K562 (cell line): ENCODE results near the gene TTC9C. TPM values are rescaled to one million over a fixed set of nuclear protein-coding genes. Genes with fewer than 3 reads are reported as not detected.

Experiments
- ARID1B ChIP-seq: fragments of 450-650 bp; IDR thresholded peaks from 2 replicates; pipeline ENCODE4 v1.6.1; 2016; ENCODE audit warnings: antibody characterized with exemption, mild to moderate bottlenecking, inconsistent platforms
- EHMT2 ChIP-seq: fragments of 450-650 bp; IDR thresholded peaks from 2 replicates; pipeline ENCODE4 v1.6.1; 2018; ENCODE audit warnings: antibody characterized with exemption
- HDAC6 ChIP-seq: IDR thresholded peaks from 2 replicates; pipeline ENCODE4 v1.6.1; 2012; ENCODE audit warnings: low read depth, mild to moderate bottlenecking, control low read depth, inconsistent platforms, low read length, moderate library complexity
- HMGN3 ChIP-seq: IDR thresholded peaks from 2 replicates; pipeline ENCODE4 v1.6.1; 2011; ENCODE audit warnings: borderline replicate concordance, low read depth, mild to moderate bottlenecking, mixed read lengths, low read length; ENCODE audit not compliant: insufficient read length; ENCODE audit errors: extremely low read depth
- HNRNPK ChIP-seq: fragments of 200-400 bp; formaldehyde crosslinking; IDR thresholded peaks from one replicate; pipeline ENCODE4 v1.6.1; 2018; ENCODE audit warnings: mild to moderate bottlenecking, low read depth, low read length; ENCODE audit not compliant: poor library complexity, severe bottlenecking
- KAT2B ChIP-seq: IDR thresholded peaks from one replicate; pipeline ENCODE4 v1.6.1; 2012; ENCODE audit warnings: low read depth, mild to moderate bottlenecking, control low read depth, inconsistent platforms, low read length, moderate library complexity
- MEIS2 ChIP-seq: fragments of 450-650 bp; IDR thresholded peaks from 2 replicates; pipeline ENCODE4 v1.6.1; 2014; ENCODE audit warnings: mild to moderate bottlenecking; ENCODE audit not compliant: partially characterized antibody
- PHF21A ChIP-seq: fragments of 450-650 bp; IDR thresholded peaks from 2 replicates; pipeline ENCODE4 v1.6.1; 2017; ENCODE audit warnings: low read depth, borderline replicate concordance
- PML ChIP-seq: IDR thresholded peaks from 2 replicates; pipeline ENCODE4 v1.6.1; 2012; ENCODE audit warnings: low read length, inconsistent platforms
- RAD51 ChIP-seq: fragments of 450-650 bp; IDR thresholded peaks from 2 replicates; pipeline ENCODE4 v1.7.1; 2016; ENCODE audit warnings: low read depth, mild to moderate bottlenecking, borderline replicate concordance
- SAP30 ChIP-seq: fragments of 200-600 bp; sonication (generic); IDR thresholded peaks from 2 replicates; pipeline ENCODE4 v1.6.1; 2012; ENCODE audit warnings: borderline replicate concordance, low read depth, mild to moderate bottlenecking, moderate library complexity, low read length, control low read depth, inconsistent platforms; ENCODE audit not compliant: insufficient read depth, poor library complexity, severe bottlenecking
- ZBTB7A ChIP-seq: IDR thresholded peaks from 2 replicates; pipeline ENCODE4 v1.6.1; 2011; ENCODE audit warnings: low read depth, mild to moderate bottlenecking, low read length, moderate library complexity, borderline replicate concordance; ENCODE audit not compliant: control insufficient read depth
- ZNF707 ChIP-seq: fragments of 250-450 bp; sonication (Bioruptor Pico); conservative IDR thresholded peaks from 2 replicates; pipeline ENCODE4 v1.8.0; 2022; ENCODE audit warnings: inconsistent platforms, mild to moderate bottlenecking, moderate library complexity
- polyA plus RNA-seq, 8 experiments: library from polyadenylated mRNA; depleted of rRNA in 4 of 8; stranded (reverse) in 5 of 8; unstranded in 3 of 8; fragments of >200 nt; fragmentation: Nextera tagmentation in 2 of 8; fragmentation: Illumina TruSeq in 1 of 8; extraction: Ambion mirVana in 2 of 8; extraction: Trizol in 1 of 8; gene quantifications; 2 replicates each; pipeline versions ENCODE4 v1.2.1 to v1.2.3, GENCODE V29; 2011 to 2014; ENCODE audit warnings: inconsistent platforms in 1 of 8, missing spikeins in 1 of 8
- total RNA-seq, 7 experiments: library from RNA; depleted of rRNA in 6 of 7; stranded (reverse); fragments of >200 nt in 6 of 7; fragmentation: Illumina TruSeq in 2 of 7; extraction: Trizol in 2 of 7; gene quantifications; 2 replicates each; pipeline versions ENCODE4 v1.2.1 to v1.2.3, GENCODE V29; 2011 to 2021; ENCODE audit warnings: low replicate concordance in 1 of 7
- TF ChIP-seq, protein P1 (sequence below): fragments of 450-650 bp; IDR thresholded peaks from 2 replicates; pipeline ENCODE4 v1.6.1; 2017; ENCODE audit warnings: antibody characterized with exemption, mild to moderate bottlenecking

The TTC9C gene
- total and polyA plus RNA-seq, 9 of the 15 experiments (the other 6 are each of a cell fraction or from before 2014, with no cell fraction given): 32.8 to 59.0 (median 37.1) TPM

DNA sequence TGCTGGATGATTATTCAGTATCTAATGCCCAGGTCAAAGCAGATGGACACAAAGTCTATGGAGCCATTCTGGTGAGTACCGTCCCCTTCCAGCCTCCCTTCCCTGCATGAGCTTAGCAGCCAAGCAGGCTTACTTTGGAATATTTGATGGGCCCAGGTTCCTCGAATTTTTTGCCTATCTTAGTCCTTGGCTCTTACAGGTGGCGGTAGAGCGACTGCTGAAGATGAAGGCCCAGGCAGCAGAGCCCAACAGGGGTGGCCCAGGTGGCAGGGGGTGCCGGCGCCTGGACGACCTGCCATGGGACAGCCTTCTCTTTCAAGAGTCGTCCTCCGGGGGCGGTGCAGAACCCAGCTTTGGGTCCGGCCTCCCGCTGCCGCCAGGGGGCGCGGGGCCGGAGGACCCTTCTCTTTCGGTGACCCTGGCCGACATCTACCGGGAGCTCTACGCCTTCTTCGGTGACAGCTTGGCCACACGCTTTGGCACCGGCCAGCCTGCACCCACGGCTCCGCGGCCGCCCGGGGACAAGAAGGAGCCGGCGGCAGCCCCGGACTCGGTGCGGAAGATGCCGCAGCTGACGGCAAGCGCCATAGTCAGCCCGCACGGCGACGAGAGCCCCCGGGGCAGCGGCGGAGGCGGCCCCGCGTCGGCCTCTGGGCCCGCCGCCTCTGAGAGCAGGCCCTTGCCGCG lies 58.2 kb downstream of the TTC9C start (continued):
- TF ChIP-seq HNRNPK (no peak), ZBTB7A (peak; percentile 99), PHF21A (peak; percentile 53; the same call in 1 of the 2 replicates), HDAC6 (peak; percentile 27; the same call in 1 of the 2 replicates), ZNF707 (CRISPR knock-in tag) (no peak), EHMT2 (no peak), RAD51 (peak; percentile 15; the same call in 1 of the 2 replicates), KAT2B (peak; percentile 41), HMGN3 (peak; percentile 52), SAP30 (peak; percentile 68), MEIS2 (peak; percentile 15), PML (no peak), ARID1B (0 out of 2 replicates have a peak, but pooled peaks have one; percentile 19)
- TF ChIP-seq, protein P1, sequence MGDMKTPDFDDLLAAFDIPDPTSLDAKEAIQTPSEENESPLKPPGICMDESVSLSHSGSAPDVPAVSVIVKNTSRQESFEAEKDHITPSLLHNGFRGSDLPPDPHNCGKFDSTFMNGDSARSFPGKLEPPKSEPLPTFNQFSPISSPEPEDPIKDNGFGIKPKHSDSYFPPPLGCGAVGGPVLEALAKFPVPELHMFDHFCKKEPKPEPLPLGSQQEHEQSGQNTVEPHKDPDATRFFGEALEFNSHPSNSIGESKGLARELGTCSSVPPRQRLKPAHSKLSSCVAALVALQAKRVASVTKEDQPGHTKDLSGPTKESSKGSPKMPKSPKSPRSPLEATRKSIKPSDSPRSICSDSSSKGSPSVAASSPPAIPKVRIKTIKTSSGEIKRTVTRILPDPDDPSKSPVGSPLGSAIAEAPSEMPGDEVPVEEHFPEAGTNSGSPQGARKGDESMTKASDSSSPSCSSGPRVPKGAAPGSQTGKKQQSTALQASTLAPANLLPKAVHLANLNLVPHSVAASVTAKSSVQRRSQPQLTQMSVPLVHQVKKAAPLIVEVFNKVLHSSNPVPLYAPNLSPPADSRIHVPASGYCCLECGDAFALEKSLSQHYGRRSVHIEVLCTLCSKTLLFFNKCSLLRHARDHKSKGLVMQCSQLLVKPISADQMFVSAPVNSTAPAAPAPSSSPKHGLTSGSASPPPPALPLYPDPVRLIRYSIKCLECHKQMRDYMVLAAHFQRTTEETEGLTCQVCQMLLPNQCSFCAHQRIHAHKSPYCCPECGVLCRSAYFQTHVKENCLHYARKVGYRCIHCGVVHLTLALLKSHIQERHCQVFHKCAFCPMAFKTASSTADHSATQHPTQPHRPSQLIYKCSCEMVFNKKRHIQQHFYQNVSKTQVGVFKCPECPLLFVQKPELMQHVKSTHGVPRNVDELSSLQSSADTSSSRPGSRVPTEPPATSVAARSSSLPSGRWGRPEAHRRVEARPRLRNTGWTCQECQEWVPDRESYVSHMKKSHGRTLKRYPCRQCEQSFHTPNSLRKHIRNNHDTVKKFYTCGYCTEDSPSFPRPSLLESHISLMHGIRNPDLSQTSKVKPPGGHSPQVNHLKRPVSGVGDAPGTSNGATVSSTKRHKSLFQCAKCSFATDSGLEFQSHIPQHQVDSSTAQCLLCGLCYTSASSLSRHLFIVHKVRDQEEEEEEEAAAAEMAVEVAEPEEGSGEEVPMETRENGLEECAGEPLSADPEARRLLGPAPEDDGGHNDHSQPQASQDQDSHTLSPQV: peak; percentile 84; the same call in 1 of the 2 replicates
